LoVo (cell line): Measurements from ENCODE around the gene C6orf47.

Experiments
- DNase-seq: peaks from one replicate; pipeline ENCODE4 v3.0.0-alpha.2; 2016; ENCODE audit warnings: low spot score

Gene C6orf47

DNA sequence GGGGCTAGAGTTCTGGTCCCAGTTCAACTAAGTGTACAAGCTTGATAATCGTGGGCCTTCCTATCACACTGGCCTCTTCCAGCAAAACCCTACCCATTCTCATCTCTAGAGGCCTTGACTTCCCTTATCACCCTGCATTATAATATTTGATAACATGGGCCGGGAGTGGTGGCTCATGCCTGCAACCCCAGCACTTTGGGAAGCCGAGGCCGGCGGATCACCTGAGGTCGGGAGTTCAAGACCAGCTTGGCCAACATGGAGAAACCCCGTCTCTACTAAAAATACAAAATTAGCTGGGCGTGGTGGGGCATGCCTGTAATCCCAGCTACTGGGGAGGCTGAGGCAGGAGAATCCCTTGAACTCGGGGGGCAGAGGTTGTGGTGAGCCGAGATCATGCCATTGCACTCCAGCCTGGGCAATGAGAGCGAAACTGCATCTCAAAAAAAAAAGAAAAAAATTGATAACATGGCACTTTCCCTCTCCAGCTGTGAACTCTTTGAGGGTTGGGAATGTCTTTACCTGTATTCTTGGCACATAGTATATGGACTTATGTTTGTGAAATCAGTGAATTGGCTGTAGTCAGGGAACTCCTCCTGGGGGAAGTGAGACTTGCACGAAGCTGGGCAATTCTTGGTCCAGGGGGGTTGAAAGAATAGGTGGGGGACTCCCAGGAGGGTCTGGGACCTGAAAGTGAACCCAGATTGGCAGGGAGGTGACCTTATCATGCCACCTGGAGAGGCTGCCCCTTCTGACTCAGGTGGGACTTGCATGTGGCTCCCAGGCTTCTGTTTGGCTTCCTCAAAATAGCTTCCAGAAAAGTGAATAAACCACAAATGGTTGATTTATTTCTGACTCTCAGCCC is 915 bp upstream of the C6orf47 start:
- DNase-seq = no peak

DNA sequence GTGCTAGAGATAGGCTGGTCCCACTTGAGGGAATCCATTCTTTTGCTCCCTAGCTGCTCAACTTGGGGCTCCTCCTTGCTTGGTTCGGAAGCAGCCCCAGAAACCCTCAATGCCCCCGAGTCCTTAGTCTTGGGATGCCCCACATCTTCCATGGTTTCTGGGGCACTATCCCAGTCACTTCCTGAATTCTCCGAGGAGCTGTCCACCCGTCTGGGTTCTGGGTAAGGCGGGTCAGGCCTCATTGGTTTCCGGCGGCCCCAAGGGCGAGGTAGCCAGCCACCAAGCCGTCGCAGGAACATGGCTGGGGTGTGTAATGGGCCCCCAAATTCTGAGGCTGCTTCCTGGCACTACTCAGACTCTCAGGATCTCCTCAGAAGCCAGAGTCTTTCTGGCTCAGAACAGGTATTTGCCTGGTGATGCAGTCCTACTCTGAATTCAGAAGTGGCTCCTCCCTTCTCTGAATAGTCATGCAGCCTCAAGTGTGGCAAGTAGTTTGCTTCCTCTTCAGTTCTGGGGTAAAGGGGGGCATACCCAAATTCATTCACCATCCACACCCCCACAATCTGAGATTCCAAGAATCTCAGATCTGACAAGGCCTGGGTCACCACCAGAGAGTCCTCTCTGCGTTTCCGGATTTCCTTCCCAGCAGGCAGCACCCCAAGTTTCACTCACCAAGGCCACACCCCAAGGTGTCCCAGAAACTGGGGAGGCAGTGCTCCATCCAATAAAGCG is 763 bp downstream of the C6orf47 start:
- no peak for DNase-seq

DNA sequence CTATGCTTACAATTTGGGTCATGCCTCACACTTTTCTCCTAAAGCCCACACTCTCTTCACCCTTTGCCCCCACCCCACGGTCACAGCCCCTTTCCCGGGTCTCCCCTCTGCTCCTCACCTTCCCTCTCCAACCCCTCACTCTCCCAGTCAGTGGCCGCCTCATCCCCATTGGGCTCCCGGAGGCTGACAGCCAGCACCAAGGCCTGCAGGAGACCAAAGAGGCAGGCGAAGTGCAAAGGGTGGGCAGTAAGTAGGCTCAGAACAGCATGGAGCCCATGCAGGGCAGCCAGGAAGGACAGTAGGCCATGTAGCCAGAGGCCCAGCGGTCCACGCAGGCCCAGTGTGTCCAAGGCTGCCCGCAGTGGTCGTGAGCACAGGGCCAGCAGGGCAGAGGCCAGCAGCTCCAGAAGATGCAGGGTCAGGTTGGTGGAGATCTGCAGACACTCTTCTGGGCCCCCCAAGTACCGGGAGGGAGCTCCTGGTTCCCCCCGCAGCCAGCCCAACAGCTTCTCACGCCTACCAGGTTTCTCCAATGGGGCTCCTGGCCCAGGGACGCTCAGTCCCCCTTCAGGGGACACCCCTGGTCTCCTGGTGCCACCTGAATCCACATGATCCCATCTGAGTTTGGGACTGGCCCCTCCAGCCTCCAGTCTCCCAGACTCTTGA is 1.5 kb downstream of the C6orf47 start:
- no peak for DNase-seq

DNA sequence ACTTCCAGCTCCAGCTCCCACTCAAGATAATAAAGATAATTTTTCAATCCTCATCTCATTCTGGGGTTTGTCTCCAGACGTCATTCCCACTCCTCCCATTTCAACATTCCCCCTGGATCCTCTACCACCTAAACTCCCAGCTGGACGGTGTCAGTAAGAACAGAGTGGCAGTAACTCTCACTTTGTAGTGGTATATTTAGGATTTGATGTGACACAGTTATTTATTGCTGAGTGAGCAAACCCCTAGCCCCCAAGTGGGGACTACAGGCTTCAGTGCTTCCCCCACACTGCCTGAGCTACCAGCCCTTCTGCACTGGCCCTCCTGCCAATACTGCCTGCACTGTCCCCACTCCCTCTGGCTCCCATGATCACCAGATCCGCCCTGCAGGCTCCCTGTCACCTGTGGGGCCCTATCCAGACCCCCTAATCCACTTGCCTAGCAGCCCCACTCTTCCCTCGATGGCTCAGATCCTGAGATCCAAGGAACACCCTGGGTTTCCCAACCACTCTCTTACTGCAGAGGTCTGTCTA is 2.4 kb downstream of the C6orf47 start:
- no peak for DNase-seq

DNA sequence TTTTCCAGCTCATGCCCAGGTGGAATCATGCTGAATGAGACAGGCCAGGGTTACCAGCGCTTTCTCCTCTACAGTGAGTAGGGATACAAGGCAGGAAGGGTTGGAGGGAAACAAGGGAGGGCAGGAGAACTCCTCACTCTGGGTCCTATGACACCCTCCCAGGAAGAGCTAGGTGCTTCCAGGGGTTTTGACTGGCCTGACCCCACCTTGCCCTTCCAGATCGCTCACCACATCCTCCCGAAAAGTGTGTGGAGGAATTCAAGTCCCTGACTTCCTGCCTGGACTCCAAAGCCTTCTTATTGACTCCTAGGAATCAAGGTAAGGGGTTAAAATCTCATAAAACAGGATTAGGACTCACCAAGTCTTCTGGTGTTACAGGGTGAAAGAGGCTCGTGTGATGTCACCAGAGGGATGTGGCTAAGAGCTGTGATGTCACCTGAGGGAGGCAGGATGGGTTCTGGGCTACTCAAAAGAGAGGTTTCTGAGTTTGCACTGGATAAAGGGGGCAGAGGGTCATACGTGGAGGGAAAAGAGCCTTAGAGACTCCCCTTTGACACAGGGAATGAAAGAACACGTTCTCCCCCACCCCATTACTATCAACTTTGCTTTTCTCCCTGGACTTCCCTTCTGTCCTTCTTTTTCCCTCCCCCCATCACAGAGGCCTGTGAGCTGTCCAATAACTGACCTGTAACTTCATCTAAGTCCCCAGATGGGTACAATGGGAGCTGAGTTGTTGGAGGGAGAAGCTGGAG is 3.0 kb downstream of the C6orf47 start:
- no peak for DNase-seq

DNA sequence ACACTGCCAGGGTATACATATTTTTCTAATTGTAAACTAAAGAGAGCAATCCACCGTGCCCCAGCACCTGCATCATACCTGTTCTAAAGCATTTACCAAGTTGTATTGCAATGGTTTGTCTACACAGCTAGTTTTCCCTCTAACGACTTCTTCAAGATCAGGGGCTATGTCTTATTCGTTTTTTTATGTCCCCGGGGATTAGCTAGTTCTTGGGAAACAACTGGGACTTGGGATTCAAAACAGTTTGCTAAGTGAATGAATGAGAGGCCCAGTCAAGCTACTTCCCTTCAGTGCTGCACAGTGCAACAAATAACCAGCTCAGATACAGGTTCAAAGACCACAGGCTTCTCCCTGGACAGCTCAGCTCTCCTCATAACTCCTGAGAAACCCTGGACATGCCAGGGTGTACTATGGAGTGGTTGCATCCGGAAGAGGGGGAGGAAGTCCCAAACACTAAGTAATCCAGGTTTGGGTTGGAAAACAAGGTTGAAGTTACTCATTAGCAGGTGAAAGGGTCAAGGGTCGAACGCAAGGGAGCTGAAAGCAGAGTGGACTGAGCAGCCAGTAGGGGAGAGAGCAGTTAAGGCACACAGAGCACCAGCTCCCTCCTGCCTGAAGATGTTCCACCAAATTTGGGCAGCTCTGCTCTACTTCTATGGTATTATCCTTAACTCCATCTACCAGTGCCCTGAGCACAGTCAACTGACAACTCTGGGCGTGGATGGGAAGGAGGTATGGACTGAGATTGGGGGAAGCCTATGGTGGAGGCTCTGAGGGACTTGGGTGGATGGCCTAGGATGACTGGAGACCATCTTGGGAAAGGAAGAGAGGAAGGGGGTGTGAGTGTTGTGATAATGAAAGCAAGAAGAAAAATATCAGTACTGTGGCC is 5.0 kb downstream of the C6orf47 start, which contains the start of gene APOM:
APOM (plus strand) TSS at position 546 of the 889 bp plus-strand sequence; CDS start at position 619, 73 bp downstream.
- no peak for DNase-seq

DNA sequence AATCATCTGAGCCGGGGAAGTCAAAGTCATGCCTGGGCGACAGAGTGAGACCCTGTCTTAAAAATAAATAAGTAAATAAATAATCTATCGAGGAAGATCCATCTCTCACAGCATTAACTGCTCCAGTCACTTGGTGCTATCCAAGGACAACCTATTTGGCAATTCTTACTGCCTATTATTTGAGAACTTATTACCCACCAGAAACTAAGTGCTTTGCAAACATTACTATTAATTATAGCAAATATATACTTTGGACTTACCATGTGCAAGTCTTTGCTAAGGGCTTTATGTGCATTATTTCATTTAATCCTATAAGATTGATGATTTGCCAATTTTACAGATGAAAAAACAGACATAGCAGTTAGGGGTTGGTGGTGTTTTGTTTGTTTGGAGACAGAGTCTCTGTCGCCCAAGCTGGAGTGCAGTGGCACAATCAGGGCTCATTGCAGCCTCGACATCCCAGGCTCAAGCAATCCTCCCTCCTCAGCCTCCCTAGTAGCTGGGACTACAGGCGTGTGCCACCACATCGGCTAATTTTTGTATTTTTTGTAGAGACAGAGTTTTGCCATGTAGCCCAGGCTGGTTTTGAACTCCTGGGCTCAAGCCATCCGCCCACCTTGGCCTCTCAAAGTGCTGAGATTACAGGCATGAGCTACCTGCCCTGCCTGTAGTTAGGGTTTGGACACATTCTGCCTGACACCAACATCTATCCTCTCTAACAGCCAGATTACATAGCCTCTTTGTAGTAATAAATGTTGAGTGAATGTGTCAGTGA is 5.8 kb downstream of the C6orf47 start:
- DNase-seq = no peak

DNA sequence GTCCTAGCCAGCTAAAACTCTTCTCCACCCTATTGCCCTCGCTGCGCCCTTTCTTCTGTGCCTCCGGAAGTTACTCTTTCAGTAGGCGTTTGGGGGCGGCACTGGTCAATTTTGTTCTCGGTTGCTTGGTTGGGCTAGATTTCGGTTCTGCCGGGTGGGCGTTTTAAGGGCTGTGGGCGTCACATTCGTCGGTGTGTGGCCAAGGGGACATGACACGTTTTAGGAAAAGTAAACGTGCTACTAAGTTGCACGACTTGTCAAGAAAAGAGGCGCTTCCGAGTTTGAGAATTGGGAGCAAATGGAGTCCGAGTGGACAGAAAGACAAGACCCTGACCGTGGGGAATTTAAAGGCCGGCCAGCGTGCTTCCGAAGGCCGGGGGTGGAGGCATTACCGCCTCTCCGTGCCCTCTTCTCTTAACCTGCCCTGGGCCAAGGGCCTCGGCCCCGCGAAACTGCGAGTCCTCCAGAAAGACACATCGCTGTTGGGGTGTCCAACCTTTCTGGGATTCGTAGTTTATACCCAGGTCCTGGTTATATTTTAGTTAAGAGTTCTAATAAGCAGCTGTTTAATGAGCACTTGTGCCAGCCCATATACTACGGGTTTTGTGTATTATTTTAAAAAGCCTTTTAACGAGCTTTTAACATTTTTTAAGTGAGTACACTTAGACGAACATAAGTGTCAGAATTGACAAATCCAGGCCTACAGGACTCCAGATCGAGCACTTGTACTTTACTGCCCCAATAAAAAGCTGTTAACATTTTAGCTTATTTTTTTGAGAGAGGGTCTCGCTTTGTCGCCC is 7.5 kb downstream of the C6orf47 start:
- DNase-seq = no peak

DNA sequence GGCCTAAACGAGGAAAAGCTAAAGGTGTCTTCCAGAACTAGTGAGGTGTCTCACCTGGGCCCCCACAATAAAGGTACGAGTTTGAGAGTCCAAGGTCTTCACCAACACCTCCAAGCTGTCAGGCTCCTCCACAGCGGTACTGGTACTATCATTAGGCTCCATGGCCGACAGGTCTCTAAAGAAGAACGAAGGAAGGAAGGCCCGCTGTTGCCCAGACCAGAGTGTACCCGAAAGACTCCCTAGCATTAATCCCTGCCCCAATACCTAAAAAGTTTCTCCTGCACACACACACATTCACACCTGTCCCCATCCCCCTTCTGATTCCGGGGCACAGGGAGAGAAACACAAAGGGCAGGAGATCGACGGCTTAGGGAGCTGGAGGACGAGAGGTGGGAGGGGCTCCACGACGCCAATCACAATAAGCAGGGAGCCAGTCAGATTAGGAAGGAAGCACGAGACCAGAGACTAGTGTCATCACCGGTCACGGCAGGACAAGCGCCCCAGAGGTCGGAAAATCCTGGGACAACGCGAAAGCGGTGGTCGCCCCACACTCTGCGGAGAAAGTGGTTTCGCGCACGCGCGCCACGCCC is 8.9 kb downstream of the C6orf47 start:
- DNase-seq = peak; percentile 78

DNA sequence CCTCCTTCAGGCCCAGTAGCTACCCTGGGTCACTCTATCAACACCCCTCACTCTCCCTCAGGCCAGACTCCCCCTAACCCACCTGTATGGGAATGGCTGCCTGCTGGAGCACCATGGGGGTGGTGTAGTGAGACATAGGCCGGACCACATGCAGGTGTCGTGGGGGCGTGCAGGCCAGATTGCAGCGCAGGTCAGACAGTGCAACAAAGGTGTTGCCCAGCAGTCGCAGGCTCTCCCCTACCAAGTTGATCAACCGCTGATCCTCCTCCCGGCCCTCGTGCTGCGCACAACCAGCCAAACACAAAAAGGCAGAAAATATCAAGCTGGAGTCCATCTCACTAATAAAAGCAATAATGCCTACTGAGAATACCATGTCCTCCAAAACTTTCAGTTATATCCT is 15.3 kb downstream of the C6orf47 start:
- no peak for DNase-seq

DNA sequence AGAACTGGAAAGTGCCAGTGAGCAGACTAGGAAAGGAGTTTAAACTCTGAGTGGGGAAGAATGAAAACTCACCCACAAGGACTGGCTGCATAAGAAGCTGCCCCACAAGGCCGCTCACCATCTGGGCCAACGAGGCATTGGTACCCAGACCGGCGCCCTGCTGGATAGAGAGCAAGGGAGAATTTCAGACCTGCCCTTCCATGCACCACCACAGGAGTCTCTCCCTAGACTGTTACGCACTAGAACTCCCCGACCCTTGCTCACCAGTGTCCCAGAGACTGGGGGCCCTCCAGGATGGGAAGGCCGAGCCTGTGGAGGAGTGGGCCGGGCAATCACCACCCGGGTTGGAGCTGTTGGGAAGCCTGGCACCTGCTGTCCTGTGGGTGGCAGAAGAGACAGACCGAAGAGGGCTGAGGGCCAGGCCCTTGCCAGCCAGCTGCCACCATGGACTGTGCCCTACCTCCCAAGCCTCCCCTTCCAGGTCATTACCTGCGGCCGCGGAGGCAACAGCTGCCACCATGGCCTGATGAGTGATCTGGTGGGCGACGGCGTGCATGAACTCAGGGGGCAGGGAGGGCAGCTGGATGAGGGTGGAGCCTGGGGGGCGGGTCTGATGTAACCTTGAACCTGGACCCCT is 16.6 kb downstream of the C6orf47 start:
- DNase-seq = no peak

DNA sequence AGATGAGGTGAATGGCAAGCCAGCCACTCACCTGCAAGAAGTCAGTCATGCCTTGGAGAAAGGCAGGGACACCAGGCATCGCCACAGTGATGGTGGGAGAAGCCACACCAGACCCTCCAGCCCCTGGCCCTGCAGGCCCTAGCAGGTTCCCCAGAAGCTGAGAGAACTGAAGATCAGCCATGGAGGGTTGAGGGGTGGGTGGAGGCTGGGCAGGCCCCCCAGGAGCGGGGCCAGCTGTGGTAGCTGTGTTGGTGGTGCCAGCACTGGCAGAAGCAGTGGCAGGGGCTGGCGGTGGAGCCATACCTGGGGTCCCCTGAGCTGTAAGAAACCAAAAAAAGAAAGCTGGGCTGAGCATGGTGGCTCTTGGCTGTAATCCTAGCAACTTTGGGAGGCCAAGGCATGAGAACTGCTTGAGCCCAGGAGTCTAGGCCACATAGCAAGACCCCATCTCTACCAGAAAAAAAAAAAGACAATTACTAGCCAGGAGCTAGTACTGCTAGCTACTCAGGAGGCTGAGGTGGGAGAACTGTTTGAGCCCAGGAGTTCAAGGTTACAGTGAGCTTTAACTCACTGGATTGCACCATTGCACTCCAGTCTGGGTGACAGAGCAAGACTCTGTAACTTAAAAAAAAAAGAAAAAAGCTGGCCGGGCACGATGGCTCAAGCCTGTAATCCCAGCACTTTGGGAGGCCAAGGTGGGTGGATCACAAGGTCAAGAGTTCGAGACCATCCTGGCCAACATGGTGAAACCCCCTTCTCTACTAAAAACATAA is 17.6 kb downstream of the C6orf47 start:
- DNase-seq = no peak

DNA sequence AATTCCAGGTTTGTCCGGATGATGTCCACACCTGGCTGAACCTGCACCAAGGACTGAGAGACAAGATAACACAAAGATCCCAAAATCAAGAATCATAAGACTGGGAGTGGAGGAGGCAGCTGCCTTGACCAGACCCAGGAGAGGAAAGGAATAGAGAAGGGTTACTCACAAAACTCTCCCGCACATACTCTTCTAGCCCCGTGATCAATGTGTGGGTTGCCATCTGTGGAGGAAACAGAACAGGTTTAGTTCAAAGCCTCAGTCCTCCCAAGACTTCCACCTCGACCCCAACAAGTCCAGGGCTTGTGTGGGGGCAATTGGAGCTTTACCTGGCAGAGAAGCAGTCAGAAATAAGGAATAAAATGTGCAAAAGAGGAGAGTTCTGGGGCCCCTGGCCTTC is 19.2 kb downstream of the C6orf47 start:
- DNase-seq = no peak

DNA sequence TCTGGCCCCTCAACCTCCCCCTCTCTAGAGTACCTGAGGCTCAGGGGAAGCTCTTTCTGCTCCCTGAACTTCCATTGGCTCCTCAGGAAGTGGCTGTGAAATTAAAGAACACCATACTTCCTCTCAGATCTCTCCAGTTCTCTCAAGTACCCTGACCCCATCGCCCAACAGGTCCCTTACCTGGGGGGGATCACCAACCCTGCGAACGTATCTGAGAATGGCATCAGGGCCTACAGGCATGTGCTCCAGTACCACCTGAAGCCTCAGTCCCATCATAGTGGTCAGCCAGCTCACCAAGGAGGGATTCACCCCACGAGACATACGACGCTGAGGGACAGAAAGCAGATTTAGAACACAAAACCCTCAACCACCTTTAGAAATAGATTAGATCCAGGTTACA is 20.0 kb downstream of the C6orf47 start:
- no peak for DNase-seq

DNA sequence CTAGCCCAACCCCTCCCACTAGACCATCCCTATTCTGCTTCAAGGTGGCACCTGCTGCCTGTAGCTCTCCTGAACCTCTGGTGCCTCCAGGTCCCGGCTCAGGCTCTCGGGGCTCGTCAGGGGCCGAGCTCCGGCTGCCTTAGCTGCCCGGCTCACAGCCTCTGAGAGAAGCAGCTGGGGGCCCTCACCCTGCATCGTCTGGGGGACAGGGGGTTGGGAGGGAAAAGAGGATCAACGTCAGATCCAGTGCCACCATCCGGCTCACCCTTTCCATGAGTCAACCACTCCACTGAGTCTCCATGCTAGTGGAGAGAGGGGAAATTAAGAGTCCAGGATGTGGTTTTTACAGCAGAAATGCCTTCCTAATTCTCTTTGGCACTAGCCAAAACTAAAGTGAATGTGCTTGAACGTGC is 21.1 kb downstream of the C6orf47 start:
- DNase-seq = no peak

DNA sequence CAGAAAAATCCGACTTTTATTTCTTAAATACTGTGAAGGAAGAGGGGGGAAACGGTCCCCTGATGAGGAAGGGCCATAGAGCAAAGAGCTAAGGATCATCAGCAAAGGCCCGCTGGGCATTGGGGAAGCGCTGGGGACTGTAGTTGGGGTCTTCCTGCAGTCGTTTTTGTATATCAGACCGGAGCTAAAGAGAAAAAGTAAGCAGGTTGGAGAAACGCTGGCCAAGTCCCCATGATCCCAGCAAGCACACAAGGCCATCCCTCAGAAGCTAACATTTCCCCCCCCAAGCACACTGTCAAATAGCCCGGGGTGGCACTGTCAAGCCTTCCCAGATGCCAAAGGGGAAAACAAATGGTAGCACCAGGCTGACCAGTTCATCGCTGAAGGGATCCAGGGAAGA is 21.5 kb downstream of the C6orf47 start:
- DNase-seq = no peak
